ENCODE measurements around the gene ZBTB7A.

DNA sequence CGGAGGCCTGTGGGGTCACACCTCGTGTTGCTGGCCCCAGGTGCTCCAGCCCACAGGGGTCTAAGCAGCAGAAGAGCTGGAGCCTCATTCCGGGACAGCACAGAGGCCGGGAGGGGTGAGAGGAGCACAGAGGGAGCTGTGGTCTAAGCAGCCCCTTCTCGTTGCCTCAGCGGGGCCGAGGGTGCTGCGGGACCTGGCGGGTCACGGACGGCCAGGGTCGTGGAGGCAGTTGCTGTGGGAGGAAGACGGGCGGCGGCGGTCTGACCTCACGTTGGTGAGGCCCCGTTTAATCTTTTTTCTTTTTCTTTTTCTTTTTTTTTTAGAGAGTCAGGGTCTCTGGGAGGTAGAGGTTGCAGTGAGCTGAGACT is 37.5 kb downstream of the ZBTB7A start:
- TF ChIP-seq, protein P1, sequence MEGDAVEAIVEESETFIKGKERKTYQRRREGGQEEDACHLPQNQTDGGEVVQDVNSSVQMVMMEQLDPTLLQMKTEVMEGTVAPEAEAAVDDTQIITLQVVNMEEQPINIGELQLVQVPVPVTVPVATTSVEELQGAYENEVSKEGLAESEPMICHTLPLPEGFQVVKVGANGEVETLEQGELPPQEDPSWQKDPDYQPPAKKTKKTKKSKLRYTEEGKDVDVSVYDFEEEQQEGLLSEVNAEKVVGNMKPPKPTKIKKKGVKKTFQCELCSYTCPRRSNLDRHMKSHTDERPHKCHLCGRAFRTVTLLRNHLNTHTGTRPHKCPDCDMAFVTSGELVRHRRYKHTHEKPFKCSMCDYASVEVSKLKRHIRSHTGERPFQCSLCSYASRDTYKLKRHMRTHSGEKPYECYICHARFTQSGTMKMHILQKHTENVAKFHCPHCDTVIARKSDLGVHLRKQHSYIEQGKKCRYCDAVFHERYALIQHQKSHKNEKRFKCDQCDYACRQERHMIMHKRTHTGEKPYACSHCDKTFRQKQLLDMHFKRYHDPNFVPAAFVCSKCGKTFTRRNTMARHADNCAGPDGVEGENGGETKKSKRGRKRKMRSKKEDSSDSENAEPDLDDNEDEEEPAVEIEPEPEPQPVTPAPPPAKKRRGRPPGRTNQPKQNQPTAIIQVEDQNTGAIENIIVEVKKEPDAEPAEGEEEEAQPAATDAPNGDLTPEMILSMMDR (IDR thresholded peaks at IDR 0.05), result no peak
- TF ChIP-seq POLR2A (IDR thresholded peaks at IDR 0.05), result no peak
